HG02943 (cell line): ENCODE results near the gene HMX1.

Experiments
- ATAC-seq: cut with Tn5 transposase; IDR thresholded peaks from one replicate; pipeline ENCODE4 v1.9.1; 2021; ENCODE audit warnings: mild to moderate bottlenecking, low read depth, moderate library complexity; ENCODE audit not compliant: unreplicated experiment

The HMX1 gene

GRCh38 chr4:8871417-8872401 is at the start of gene HMX1:
Gene HMX1, minus strand, starts transcription at chr4:8871839. Its CDS starts 225 bp downstream, at chr4:8871614.
- no peak for ATAC-seq

GRCh38 chr4:8920969-8921368 is 49.3 kb upstream of the HMX1 start:
- ATAC-seq, result no peak

- no peak for ATAC-seq
Measured at GRCh38 chr4:8920289-8920965, 48.8 kb upstream of the HMX1 start.

GRCh38 chr4:8919651-8920288 is 48.1 kb upstream of the HMX1 start:
- ATAC-seq, result no peak

GRCh38 chr4:8917868-8918783 is 46.5 kb upstream of the HMX1 start:
- peak; percentile 77 for ATAC-seq

- ATAC-seq, result no peak
Measured at GRCh38 chr4:8917321-8917811, 45.7 kb upstream of the HMX1 start.

GRCh38 chr4:8916906-8917305 is 45.3 kb upstream of the HMX1 start:
- ATAC-seq, result no peak

GRCh38 chr4:8916351-8916885 is 44.8 kb upstream of the HMX1 start:
- ATAC-seq, result no peak

GRCh38 chr4:8915201-8916200 is 43.9 kb upstream of the HMX1 start:
- no peak for ATAC-seq

GRCh38 chr4:8914461-8915171 is 43.0 kb upstream of the HMX1 start:
- ATAC-seq, result no peak

- no peak for ATAC-seq
Measured at GRCh38 chr4:8913858-8914460, 42.3 kb upstream of the HMX1 start.

- ATAC-seq, result no peak
Measured at GRCh38 chr4:8913121-8913857, 41.6 kb upstream of the HMX1 start.

- ATAC-seq, result no peak
Measured at GRCh38 chr4:8912506-8912905, 40.9 kb upstream of the HMX1 start.

- no peak for ATAC-seq
Measured at GRCh38 chr4:8912089-8912455, 40.4 kb upstream of the HMX1 start.

- no peak for ATAC-seq
Measured at GRCh38 chr4:8911316-8912088, 39.9 kb upstream of the HMX1 start.

- ATAC-seq, result no peak
Measured at GRCh38 chr4:8910822-8911315, 39.2 kb upstream of the HMX1 start.
